GM23338 (cell line): Measurements from ENCODE around the gene FAM72C.
"Not testable (repeated sequence)": the region's sequence is repeated elsewhere in the genome, so short reads cannot be mapped to it uniquely, and the experiment has no call there.

Experiments
- CREB1 ChIP-seq: fragments of 250-450 bp; sonication (Bioruptor Pico); IDR thresholded peaks from 2 replicates; pipeline ENCODE4 v1.5.0; 2020; ENCODE audit warnings: low read depth, mild to moderate bottlenecking, moderate library complexity
- EZH2 ChIP-seq: fragments of 200-600 bp; sonication (generic); IDR thresholded peaks from one replicate; pipeline ENCODE4 v1.8.0; 2017; ENCODE audit warnings: antibody characterized with exemption, mild to moderate bottlenecking, low read depth; ENCODE audit not compliant: unreplicated experiment
- EZH2phosphoT487 ChIP-seq: fragments of 200-600 bp; sonication (generic); IDR thresholded peaks from one replicate; pipeline ENCODE4 v1.8.1; 2018; ENCODE audit warnings: antibody characterized with exemption; ENCODE audit not compliant: unreplicated experiment
- JUNB ChIP-seq: IDR thresholded peaks from one replicate; pipeline ENCODE4 v1.6.1; 2016; ENCODE audit warnings: antibody characterized with exemption; ENCODE audit not compliant: unreplicated experiment
- POLR2AphosphoS5 ChIP-seq: IDR thresholded peaks from 2 replicates; pipeline ENCODE4 v1.6.1; 2016; ENCODE audit warnings: antibody characterized with exemption, low read depth
- STAT1 ChIP-seq: IDR thresholded peaks from one replicate; pipeline ENCODE4 v1.6.1; 2016; ENCODE audit warnings: antibody characterized with exemption; ENCODE audit not compliant: unreplicated experiment
- ZNF114 ChIP-seq: fragments of 250-450 bp; sonication (Bioruptor Pico); IDR thresholded peaks from 2 replicates; pipeline ENCODE4 v1.5.0; 2020; ENCODE audit warnings: mild to moderate bottlenecking, moderate library complexity
- ZNF331 ChIP-seq: fragments of 250-450 bp; sonication (Bioruptor Pico); IDR thresholded peaks from 2 replicates; pipeline ENCODE4 v1.5.0; 2020; ENCODE audit warnings: low read depth, mild to moderate bottlenecking, moderate library complexity
- TF ChIP-seq, protein P1 (sequence below): IDR thresholded peaks from one replicate; pipeline ENCODE4 v1.6.1; 2018; ENCODE audit warnings: antibody characterized with exemption; ENCODE audit not compliant: unreplicated experiment
- TF ChIP-seq, protein P2 (sequence below), 2 experiments: fragments of 200-600 bp in 1 of 2; sonication (generic) in 1 of 2; conservative IDR thresholded peaks; 2 replicates each; pipeline versions ENCODE4 v1.5.1 to v1.6.1; 2016 to 2017; ENCODE audit warnings: antibody characterized with exemption in 2 of 2, low read depth in 2 of 2, mild to moderate bottlenecking in 2 of 2, moderate library complexity in 1 of 2
- TF ChIP-seq, protein P3 (sequence below): IDR thresholded peaks from 2 replicates; pipeline ENCODE4 v1.6.1; 2016; ENCODE audit warnings: antibody characterized with exemption

DNA sequence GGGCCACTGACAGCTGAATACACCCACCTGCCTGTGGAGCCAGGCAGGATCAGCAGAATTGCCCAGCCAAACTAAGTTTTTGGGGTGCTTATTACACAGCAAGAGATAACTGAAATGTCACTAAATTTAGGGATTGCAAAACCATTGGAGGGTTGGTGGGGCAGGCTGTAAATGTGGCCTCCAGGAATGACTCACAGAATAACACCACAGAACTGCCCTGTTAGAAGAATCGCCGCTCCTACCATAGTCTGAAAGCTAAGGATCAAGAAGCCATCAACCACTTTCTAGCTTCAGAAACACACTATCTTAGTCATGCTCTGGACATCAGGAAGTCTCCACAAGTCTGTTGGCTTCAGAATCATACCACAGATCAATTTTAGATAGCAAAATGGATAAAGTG, 24.0 kb downstream of the FAM72C start:
- TF ChIP-seq, protein P1, sequence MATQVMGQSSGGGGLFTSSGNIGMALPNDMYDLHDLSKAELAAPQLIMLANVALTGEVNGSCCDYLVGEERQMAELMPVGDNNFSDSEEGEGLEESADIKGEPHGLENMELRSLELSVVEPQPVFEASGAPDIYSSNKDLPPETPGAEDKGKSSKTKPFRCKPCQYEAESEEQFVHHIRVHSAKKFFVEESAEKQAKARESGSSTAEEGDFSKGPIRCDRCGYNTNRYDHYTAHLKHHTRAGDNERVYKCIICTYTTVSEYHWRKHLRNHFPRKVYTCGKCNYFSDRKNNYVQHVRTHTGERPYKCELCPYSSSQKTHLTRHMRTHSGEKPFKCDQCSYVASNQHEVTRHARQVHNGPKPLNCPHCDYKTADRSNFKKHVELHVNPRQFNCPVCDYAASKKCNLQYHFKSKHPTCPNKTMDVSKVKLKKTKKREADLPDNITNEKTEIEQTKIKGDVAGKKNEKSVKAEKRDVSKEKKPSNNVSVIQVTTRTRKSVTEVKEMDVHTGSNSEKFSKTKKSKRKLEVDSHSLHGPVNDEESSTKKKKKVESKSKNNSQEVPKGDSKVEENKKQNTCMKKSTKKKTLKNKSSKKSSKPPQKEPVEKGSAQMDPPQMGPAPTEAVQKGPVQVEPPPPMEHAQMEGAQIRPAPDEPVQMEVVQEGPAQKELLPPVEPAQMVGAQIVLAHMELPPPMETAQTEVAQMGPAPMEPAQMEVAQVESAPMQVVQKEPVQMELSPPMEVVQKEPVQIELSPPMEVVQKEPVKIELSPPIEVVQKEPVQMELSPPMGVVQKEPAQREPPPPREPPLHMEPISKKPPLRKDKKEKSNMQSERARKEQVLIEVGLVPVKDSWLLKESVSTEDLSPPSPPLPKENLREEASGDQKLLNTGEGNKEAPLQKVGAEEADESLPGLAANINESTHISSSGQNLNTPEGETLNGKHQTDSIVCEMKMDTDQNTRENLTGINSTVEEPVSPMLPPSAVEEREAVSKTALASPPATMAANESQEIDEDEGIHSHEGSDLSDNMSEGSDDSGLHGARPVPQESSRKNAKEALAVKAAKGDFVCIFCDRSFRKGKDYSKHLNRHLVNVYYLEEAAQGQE: not testable (repeated sequence)
- TF ChIP-seq, protein P2, sequence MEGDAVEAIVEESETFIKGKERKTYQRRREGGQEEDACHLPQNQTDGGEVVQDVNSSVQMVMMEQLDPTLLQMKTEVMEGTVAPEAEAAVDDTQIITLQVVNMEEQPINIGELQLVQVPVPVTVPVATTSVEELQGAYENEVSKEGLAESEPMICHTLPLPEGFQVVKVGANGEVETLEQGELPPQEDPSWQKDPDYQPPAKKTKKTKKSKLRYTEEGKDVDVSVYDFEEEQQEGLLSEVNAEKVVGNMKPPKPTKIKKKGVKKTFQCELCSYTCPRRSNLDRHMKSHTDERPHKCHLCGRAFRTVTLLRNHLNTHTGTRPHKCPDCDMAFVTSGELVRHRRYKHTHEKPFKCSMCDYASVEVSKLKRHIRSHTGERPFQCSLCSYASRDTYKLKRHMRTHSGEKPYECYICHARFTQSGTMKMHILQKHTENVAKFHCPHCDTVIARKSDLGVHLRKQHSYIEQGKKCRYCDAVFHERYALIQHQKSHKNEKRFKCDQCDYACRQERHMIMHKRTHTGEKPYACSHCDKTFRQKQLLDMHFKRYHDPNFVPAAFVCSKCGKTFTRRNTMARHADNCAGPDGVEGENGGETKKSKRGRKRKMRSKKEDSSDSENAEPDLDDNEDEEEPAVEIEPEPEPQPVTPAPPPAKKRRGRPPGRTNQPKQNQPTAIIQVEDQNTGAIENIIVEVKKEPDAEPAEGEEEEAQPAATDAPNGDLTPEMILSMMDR (conservative IDR thresholded peaks at IDR 0.05; ENCODE audit: low read depth in 2 of 2): not testable (repeated sequence)
- TF ChIP-seq CREB1; EZH2phosphoT487; EZH2; POLR2AphosphoS5; STAT1; JUNB; ZNF331 (CRISPR knock-in tag); ZNF114: not testable (repeated sequence)
- TF ChIP-seq, protein P3, sequence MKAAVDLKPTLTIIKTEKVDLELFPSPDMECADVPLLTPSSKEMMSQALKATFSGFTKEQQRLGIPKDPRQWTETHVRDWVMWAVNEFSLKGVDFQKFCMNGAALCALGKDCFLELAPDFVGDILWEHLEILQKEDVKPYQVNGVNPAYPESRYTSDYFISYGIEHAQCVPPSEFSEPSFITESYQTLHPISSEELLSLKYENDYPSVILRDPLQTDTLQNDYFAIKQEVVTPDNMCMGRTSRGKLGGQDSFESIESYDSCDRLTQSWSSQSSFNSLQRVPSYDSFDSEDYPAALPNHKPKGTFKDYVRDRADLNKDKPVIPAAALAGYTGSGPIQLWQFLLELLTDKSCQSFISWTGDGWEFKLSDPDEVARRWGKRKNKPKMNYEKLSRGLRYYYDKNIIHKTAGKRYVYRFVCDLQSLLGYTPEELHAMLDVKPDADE: not testable (repeated sequence)
